Measurements from ENCODE around the gene ZNF30. TPM values are rescaled to one million over a fixed set of nuclear protein-coding genes. Genes with fewer than 3 reads are reported as not detected.

Gene ZNF30
- total and polyA plus RNA-seq, 2 donors (not counting 1 experiment from before 2014, with no cell fraction given), result 3.3 TPM

DNA sequence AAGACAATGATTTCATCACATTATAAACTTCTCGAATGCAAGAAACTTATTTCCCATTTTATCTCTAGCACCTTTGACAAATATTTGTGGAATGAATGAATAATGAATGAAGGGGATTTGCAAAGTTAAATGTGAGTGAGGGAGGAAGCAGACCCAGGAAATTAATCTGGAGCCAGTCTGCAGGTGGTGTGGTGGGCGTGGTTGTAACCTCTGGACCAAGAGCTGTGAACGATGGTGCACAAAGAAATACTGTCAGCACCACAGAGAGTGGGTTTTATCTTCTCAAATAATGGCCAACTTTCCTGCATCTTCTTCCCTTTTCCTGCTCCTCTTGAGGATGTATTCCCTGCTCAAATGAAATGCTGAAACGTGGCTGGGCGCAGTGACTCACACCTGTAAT is 48.4 kb downstream of the ZNF30 start:
- TF ChIP-seq EZH2 (IDR thresholded peaks at IDR 0.05; ENCODE audit: borderline replicate concordance, insufficient read depth, low read depth, low read length, poor library complexity, severe bottlenecking), result no peak
- TF ChIP-seq, protein P1, sequence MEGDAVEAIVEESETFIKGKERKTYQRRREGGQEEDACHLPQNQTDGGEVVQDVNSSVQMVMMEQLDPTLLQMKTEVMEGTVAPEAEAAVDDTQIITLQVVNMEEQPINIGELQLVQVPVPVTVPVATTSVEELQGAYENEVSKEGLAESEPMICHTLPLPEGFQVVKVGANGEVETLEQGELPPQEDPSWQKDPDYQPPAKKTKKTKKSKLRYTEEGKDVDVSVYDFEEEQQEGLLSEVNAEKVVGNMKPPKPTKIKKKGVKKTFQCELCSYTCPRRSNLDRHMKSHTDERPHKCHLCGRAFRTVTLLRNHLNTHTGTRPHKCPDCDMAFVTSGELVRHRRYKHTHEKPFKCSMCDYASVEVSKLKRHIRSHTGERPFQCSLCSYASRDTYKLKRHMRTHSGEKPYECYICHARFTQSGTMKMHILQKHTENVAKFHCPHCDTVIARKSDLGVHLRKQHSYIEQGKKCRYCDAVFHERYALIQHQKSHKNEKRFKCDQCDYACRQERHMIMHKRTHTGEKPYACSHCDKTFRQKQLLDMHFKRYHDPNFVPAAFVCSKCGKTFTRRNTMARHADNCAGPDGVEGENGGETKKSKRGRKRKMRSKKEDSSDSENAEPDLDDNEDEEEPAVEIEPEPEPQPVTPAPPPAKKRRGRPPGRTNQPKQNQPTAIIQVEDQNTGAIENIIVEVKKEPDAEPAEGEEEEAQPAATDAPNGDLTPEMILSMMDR (IDR thresholded peaks at IDR 0.05), result no peak
- Histone ChIP-seq H3K4me3 (ENCODE audit: control extremely low read depth in 1 of 5, extremely low read depth in 1 of 5, insufficient read depth in 1 of 5, low read depth in 2 of 5, low read length in 4 of 5) (no peak overlapping the region), H3K27ac (ENCODE audit: low read length in 2 of 2) (no peak overlapping the region), H3K4me2 (replicated peaks; ENCODE audit: low read depth, low read length, poor library complexity, severe bottlenecking) (no peak overlapping the region), H3K36me3 (replicated peaks in 1 of 2; ENCODE audit: control extremely low read depth in 1 of 2, control insufficient read depth in 1 of 2, extremely low read depth in 1 of 2, insufficient read depth in 2 of 2, low read length in 1 of 2) (no peaks in the 10 kb centered on the region), H3K9me3 (ENCODE audit: control extremely low read depth in 1 of 3, control insufficient read depth in 2 of 3, insufficient read depth in 1 of 3, low read length in 2 of 3) (peaks cover 0 to 6% (median 0%) of the 10 kb centered on the region in 3 donors), H3K79me2 (ENCODE audit: control insufficient read depth, insufficient read depth, low read length) (no peaks in the 10 kb centered on the region), H3K27me3 (replicated peaks in 1 of 4; ENCODE audit: control extremely low read depth in 1 of 4, control insufficient read depth in 3 of 4, insufficient read depth in 4 of 4, low read length in 3 of 4) (peaks cover 0 to 3% (median 2%) of the 10 kb centered on the region in 4 experiments), H4K20me1 (ENCODE audit: control insufficient read depth, insufficient read depth, low read length, poor library complexity, severe bottlenecking) (no peaks in the 10 kb centered on the region), H2AFZ (ENCODE audit: insufficient read depth, low read depth, low read length, poor library complexity, severe bottlenecking) (no peak overlapping the region), H3K4me1 (ENCODE audit: control insufficient read depth in 2 of 2, insufficient read depth in 2 of 2, low read length in 2 of 2) (peaks cover 0 to 8% of the 10 kb centered on the region in 2 donors), H3K9ac (ENCODE audit: low read length) (no peak overlapping the region)
- no peak overlapping the region for H3K4me3 Mint-ChIP-seq
- 93% methylated on average over 2 of the region's 5 CpGs for WGBS (ENCODE audit: insufficient coverage)
- peaks cover 17% of the 10 kb centered on the region for H3K27me3 Mint-ChIP-seq
- ChIA-PET POLR2A (no interaction called here), CTCF (interaction anchor here (5.2 kb wide), 1 partner anchor 37 kb away, joined by 71 read pairs; no protein-coding TSS in a partner anchor)
- H3K9me3 Mint-ChIP-seq (ENCODE audit: insufficient read depth), result no peaks in the 10 kb centered on the region
- peaks cover 6% of the 10 kb centered on the region for H3K4me1 Mint-ChIP-seq
- intact Hi-C loops (cut with micrococcal nuclease), result no loop called here
- ATAC-seq (ENCODE audit: low read depth) (no peak), DNase-seq (no peak)
- H3K27ac Mint-ChIP-seq, result no peak overlapping the region

DNA sequence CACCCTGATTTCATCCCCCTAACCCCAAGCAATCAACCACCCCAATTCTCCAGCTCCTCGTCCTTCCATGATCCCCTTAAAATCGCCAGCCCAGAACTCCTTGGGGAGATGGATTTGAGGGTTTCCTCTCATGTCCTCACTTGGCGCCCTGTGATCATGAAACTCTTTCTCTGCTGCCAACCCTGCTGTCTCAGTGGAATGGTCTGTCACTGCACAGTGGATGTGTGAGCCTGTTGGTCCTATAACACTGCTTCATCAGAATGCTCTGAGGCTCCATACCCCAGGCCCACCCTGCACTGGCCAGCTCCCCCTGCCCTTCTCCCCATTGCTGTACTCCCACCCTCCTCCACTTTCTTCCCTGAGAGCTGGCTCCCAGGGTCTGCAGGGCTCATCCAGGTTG is 49.9 kb downstream of the ZNF30 start:
- DNase-seq (no peak), ATAC-seq (ENCODE audit: low read depth) (no peak)
- H3K27me3 Mint-ChIP-seq, result peaks cover 14% of the 10 kb centered on the region
- no peak overlapping the region for H3K9ac ChIP-seq (ENCODE audit: low read length)
- H3K9me3 Mint-ChIP-seq (ENCODE audit: insufficient read depth), result no peaks in the 10 kb centered on the region
- ChIA-PET POLR2A (no interaction called here), CTCF (interaction anchor here (0.7 kb wide), 2 partner anchors 38 to 90 kb away, joined by 4 read pairs; no protein-coding TSS in a partner anchor)
- peaks cover 0 to 3% (median 2%) of the 10 kb centered on the region in 4 experiments for H3K27me3 ChIP-seq (replicated peaks in 1 of 4; ENCODE audit: control extremely low read depth in 1 of 4, control insufficient read depth in 3 of 4, insufficient read depth in 4 of 4, low read length in 3 of 4)
- H2AFZ ChIP-seq (ENCODE audit: insufficient read depth, low read depth, low read length, poor library complexity, severe bottlenecking), result no peak overlapping the region
- H3K36me3 ChIP-seq (replicated peaks in 1 of 2; ENCODE audit: control extremely low read depth in 1 of 2, control insufficient read depth in 1 of 2, extremely low read depth in 1 of 2, insufficient read depth in 2 of 2, low read length in 1 of 2), result no peaks in the 10 kb centered on the region
- intact Hi-C loops (cut with micrococcal nuclease), result no loop called here
- no peak overlapping the region for H3K4me3 ChIP-seq (ENCODE audit: control extremely low read depth in 1 of 5, extremely low read depth in 1 of 5, insufficient read depth in 1 of 5, low read depth in 2 of 5, low read length in 4 of 5)
- TF ChIP-seq EZH2 (IDR thresholded peaks at IDR 0.05; ENCODE audit: borderline replicate concordance, insufficient read depth, low read depth, low read length, poor library complexity, severe bottlenecking), result no peak
- TF ChIP-seq, protein P1 (IDR thresholded peaks at IDR 0.05), result no peak
- H3K4me1 ChIP-seq (ENCODE audit: control insufficient read depth in 2 of 2, insufficient read depth in 2 of 2, low read length in 2 of 2), result peaks cover 0 to 8% of the 10 kb centered on the region in 2 donors
- 100% methylated on average over 1 of the region's 3 CpGs for WGBS (ENCODE audit: insufficient coverage)
- H3K79me2 ChIP-seq (ENCODE audit: control insufficient read depth, insufficient read depth, low read length), result no peaks in the 10 kb centered on the region
- no peak overlapping the region for H3K27ac Mint-ChIP-seq
- no peak overlapping the region for H3K4me3 Mint-ChIP-seq
- H3K4me1 Mint-ChIP-seq, result peaks cover 6% of the 10 kb centered on the region
- no peaks in the 10 kb centered on the region for H4K20me1 ChIP-seq (ENCODE audit: control insufficient read depth, insufficient read depth, low read length, poor library complexity, severe bottlenecking)
- H3K27ac ChIP-seq (ENCODE audit: low read length in 2 of 2), result no peak overlapping the region
- H3K4me2 ChIP-seq (replicated peaks; ENCODE audit: low read depth, low read length, poor library complexity, severe bottlenecking), result no peak overlapping the region
- H3K9me3 ChIP-seq (ENCODE audit: control extremely low read depth in 1 of 3, control insufficient read depth in 2 of 3, insufficient read depth in 1 of 3, low read length in 2 of 3), result peaks cover 0 to 6% (median 0%) of the 10 kb centered on the region in 3 donors

Data from B cell (primary cell).